Measurements from ENCODE around the gene PLCZ1.
"Not testable (repeated sequence)": the region's sequence is repeated elsewhere in the genome, so short reads cannot be mapped to it uniquely, and the experiment has no call there.

The PLCZ1 gene

GRCh38 chr12:18737819-18738218 lies at the start of gene PLCZ1, which contains the start of gene CAPZA3:
Gene PLCZ1, minus strand, starts transcription at chr12:18738012. Its CDS starts 641 bp downstream, at chr12:18737371.
Gene CAPZA3, plus strand, starts transcription at chr12:18738119. Its CDS starts 150 bp downstream, at chr12:18738269.
- TF ChIP-seq CTCF (IDR thresholded peaks at IDR 0.05; ENCODE audit: low read depth, low read length), result no peak
- DNase-seq (ENCODE audit: extremely low read depth, low read depth), result no peak

- not testable (repeated sequence) for DNase-seq (ENCODE audit: extremely low read depth, low read depth)
These were observed 47.7 kb upstream of the PLCZ1 start for GRCh38 chr12:18785465-18785864.

- TF ChIP-seq CTCF (IDR thresholded peaks at IDR 0.05; ENCODE audit: low read depth, low read length), result no peak
- no peak for DNase-seq (ENCODE audit: extremely low read depth, low read depth)
These were observed 45.0 kb upstream of the PLCZ1 start for GRCh38 chr12:18782827-18783226.

GRCh38 chr12:18766479-18766878 lies 28.7 kb upstream of the PLCZ1 start:
- not testable (repeated sequence) for DNase-seq (ENCODE audit: extremely low read depth, low read depth)

GRCh38 chr12:18755341-18755740 lies 17.5 kb upstream of the PLCZ1 start:
- no peak for TF ChIP-seq CTCF (IDR thresholded peaks at IDR 0.05; ENCODE audit: low read depth, low read length)
- no peak for DNase-seq (ENCODE audit: extremely low read depth, low read depth)

- no peak for DNase-seq (ENCODE audit: extremely low read depth, low read depth)
- no peak for TF ChIP-seq CTCF (IDR thresholded peaks at IDR 0.05; ENCODE audit: low read depth, low read length)
These were observed 16.4 kb upstream of the PLCZ1 start for GRCh38 chr12:18754124-18754707.

GRCh38 chr12:18753481-18754123 lies 15.8 kb upstream of the PLCZ1 start:
- TF ChIP-seq CTCF (IDR thresholded peaks at IDR 0.05; ENCODE audit: low read depth, low read length), result no peak
- DNase-seq (ENCODE audit: extremely low read depth, low read depth), result no peak

- DNase-seq (ENCODE audit: extremely low read depth, low read depth), result no peak
- no peak for TF ChIP-seq CTCF (IDR thresholded peaks at IDR 0.05; ENCODE audit: low read depth, low read length)
These were observed 15.1 kb upstream of the PLCZ1 start for GRCh38 chr12:18752947-18753346.
